ENCODE data around the gene AASDH.
"Not testable (repeated sequence)": the region's sequence is repeated elsewhere in the genome, so short reads cannot be mapped to it uniquely, and the experiment has no call there.

The AASDH gene

DNA sequence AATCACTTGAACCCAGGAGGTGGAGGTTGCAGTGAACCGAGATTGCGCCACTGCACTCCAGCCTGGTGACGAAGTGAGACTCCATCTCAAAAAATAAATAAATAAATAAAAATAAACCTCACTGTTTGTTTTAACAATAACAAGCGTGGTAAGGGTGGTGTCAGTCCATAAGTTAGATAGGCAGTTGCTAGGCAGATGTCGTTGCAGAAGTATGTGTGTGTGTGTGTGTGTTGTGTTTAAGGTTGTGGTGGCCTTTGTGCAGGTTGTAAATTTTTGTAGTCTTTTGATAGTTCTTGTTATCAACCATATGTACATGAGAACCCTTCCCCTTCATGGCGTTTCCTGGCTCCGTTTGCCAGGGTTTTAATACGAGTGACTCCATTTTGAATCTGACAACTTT, 4.0 kb upstream of the AASDH start:
- DNase-seq = no peak

DNA sequence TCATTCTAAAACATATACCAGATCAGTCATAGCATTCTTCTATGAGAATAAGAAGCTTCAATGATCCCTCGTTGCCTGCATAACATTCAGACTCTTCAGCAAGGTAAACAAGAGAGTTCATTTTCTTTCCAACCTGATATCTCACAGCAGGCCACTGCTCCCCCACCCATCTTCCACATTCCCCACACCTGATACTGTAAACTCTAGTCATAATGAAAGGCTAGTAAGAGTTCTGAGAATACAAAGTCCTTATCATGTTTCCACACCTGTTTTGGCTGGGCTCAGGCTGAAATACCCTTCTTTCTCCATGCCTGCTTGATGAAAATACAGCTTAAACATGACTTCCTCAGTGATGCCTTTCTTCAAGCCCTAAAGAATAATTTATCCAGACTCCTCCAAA, 2.3 kb upstream of the AASDH start:
- no peak for DNase-seq

DNA sequence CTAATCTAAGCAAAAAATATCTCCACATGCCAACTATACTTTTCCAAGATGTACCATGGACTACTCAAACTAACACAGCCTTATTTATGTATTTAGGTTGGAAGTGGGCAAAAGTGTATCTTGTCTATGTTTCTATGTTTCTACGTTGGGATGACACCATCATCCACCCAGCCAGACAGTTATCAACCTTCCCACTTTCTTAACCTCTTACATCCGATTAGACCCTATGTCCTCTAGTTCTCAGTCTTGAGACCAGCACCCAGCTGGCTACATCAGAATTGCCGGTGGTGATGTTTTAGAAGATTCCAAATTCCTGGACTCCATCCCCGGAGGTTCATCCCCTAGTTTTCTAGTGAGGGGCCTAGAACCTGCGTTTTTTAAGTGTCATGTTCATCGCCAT, 1.0 kb upstream of the AASDH start:
- no peak for DNase-seq

- DNase-seq = no peak
Measured at GRCh38 chr4:56386091-56386490, 1.2 kb downstream of the AASDH start.

DNA sequence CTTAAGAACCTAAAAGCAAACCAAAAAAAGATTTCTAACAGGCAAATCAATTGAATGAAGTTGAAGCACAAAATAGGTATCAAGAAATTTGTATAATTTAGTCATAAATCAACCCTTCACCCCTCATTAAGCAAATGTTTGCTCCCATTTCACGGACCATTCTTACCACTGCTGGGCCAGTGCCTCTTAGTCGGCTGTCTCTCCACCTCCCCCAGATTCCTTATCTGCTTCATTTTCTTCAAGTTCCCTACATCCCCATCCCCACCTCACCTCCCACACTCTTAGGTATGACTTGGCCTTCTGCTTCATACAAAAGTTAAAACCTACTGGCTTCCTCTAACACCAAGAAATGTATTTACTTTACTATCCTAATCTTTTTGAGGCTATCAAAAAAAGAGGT, 11.8 kb downstream of the AASDH start:
- no peak for DNase-seq

DNA sequence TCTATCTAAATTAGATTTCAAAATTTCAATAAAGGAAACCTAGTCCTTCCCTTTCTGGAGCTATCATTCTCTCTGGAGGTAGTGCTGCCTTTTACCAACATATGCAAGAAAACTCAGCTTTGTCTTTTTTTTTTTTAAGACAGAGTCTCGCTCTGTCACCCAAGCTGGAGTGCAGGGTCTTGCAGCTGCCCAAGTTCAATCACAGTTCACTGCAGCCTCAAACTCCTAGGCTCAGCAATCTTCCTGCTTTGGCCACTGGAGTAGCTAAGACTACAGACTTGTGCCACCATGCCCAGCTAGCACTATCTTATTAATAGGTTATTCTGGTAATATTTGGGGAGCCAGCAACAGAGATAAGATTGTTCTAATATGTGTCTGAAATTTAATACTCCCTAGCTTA, 12.3 kb downstream of the AASDH start:
- no peak for DNase-seq

GRCh38 chr4:56372774-56373173, 14.5 kb downstream of the AASDH start:
- no peak for DNase-seq

DNA sequence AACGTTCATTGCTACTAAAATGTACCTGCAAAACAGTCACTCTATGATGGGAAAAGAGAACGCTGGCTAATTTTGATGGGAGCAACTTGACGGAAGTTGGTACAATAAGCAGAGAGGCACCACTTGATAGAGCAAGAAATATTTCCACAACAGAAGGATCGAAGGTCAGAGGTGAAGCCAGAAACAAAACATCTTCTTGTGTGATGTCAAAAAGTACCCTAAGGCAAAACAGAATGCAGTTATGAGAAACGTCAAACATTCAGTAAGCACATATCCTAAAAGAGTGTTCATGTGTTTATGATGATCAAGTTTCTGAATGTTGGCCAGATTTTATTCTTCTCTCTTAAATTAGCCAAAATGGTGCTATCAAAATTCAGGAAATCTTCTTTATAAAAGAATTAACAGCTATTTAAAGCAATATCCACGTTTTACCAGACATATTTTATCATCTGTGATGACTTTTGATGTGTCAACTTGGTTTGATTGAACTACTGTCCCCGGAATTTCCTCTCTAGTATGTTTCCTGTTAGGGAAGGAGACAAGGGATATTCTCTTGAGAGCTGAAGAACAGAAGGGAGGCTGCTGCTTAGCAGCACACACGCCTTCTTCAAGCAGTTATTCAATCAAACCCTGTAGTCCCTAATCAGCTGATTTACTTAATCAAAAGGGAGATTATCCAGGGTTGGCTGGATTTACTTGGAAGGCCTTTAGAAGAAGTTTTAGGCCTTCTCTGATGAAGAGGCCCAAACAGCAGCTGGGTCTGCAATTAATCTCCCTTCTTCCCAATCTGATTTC, 15.7 kb downstream of the AASDH start:
- no peak for DNase-seq

- no peak for DNase-seq
Measured at GRCh38 chr4:56370377-56370776, 16.9 kb downstream of the AASDH start.

- DNase-seq = not testable (repeated sequence)
Measured at GRCh38 chr4:56362981-56363380, 24.3 kb downstream of the AASDH start.

- DNase-seq = no peak
Measured at GRCh38 chr4:56360071-56360470, 27.2 kb downstream of the AASDH start.

- DNase-seq = no peak
Measured at GRCh38 chr4:56356650-56357049, 30.6 kb downstream of the AASDH start.

- DNase-seq = peak; percentile 21
Measured at GRCh38 chr4:56348576-56348975, 38.7 kb downstream of the AASDH start.

- no peak for DNase-seq
Measured at GRCh38 chr4:56345458-56345857, 41.8 kb downstream of the AASDH start.

GRCh38 chr4:56342746-56343145, 44.5 kb downstream of the AASDH start:
- DNase-seq = no peak

DNA sequence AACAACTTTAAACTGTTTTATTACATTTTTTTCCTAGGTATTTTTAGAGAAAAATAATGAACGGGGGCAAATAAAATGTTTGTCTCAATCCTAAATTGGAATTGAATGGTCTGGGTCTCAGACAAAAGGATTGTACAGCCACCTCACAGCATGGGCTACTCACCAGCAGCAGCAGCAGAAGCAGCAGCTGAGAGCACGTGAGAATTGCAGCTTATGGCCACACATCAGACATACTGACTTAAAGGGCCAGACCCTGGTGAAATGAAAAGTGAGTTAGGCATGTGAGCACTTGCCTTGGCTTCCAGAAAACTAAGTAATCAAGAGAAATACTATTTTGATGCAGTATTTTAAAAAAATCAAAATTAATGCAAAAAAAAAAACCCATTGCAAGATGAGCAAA, 56.6 kb downstream of the AASDH start:
- DNase-seq = no peak

GRCh38 chr4:56326363-56326762, 60.9 kb downstream of the AASDH start:
- DNase-seq = no peak

GRCh38 chr4:56324011-56324610, 63.2 kb downstream of the AASDH start:
- no peak for DNase-seq

GRCh38 chr4:56323327-56323726, 64.0 kb downstream of the AASDH start:
- DNase-seq = no peak

GRCh38 chr4:56321251-56321650, 66.0 kb downstream of the AASDH start:
- no peak for DNase-seq

DNA sequence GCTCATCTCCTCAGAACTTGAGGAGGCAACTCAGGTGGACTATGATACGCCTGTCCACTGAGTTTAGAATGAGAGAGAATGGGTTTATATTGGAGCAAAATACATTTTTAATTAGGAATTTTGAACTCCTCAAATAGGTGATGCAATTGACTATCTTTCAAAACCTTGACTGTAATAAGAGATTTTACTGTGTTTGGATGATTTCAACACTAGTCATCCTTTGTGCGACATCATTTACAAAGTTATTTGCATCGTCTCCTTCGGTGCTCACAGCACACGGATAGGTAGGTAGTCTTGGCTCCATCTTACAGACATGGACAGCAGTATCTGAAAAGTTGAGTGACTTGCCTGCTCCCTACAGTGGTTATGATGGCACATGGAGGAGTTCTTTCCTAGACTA, 67.0 kb downstream of the AASDH start:
- DNase-seq = no peak

GRCh38 chr4:56318555-56318954, 68.7 kb downstream of the AASDH start:
- no peak for DNase-seq

- no peak for DNase-seq
Measured at GRCh38 chr4:56317749-56318148, 69.5 kb downstream of the AASDH start.

GRCh38 chr4:56316011-56316650, 71.2 kb downstream of the AASDH start:
- no peak for DNase-seq

Data from RPMI8226 (cell line).